Activated CD4-positive, CD25-positive, alpha-beta regulatory T cell treated with anti-CD3 and anti-CD28 coated beads, Interleukin-2, amount 50 U/mL, for 72 hours (primary cell): ENCODE results near the gene ZFP28.

Experiments used
- DNase-seq: peaks from one replicate; pipeline ENCODE4 v3.0.0; 2021

The ZFP28 gene

DNA sequence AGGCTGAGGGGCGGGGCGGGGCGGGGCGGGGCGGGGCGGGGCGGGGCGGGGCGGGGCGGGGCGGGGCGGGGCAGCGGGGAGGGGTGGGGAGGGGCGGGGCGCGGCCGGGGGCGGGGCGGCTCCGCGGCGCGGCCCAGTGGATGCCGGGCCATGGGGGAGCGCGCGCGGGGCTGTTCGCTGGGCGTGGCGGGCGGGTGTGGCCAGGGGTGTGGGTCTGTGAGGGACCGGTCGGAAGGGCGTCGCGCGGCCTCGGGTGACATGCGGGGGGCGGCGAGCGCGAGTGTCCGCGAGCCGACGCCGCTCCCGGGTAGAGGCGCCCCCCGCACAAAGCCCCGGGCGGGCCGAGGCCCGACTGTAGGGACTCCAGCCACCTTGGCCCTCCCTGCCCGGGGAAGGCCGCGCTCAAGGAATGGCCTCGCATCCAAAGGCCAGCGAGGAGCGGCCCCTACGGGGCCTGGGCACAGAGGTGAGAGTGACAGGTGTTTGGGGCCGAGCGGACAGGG is at the start of gene ZFP28:
ZFP28 (plus strand) TSS at position 188 of the 503 bp plus-strand sequence; CDS start at position 259, 71 bp downstream.
- DNase-seq, result peak; percentile 64

DNA sequence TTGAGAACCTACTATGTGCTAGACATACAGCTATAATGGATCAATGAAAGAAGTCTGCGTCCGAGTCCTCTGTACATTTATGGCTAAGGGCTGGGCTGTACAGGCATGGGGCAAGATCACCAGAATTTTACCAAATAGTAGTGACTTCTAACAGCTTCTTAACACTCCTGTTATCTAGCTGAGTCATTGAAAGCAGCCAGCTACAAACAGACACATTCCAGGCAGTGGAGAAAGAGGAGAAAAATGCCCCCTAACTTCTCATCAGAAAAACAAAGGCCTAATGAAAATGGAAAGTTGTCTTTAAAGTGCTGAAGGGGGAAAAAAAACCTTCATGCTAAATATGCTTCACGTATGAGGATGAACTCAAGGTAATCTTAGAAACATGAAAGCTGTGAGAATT is 47.3 kb upstream of the ZFP28 start:
- DNase-seq, result no peak

DNA sequence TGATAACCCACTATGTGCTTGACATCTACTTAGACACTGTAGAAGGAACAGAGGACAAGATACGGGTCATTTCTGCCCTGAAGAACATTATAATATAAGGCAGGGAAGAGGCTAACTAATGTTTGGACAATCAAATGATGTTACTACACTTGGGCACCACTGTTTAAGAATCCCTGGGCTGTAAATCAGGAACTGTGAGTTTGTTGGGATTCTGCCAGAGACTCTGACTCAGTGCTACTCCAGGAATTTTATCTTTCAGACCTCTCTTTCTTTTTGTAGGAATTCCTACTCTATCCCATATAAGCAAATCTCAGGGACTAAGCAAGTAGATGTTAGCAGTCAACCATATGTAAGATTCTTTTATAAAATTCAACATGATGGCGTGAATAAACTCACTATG is 34.2 kb upstream of the ZFP28 start:
- DNase-seq, result no peak

DNA sequence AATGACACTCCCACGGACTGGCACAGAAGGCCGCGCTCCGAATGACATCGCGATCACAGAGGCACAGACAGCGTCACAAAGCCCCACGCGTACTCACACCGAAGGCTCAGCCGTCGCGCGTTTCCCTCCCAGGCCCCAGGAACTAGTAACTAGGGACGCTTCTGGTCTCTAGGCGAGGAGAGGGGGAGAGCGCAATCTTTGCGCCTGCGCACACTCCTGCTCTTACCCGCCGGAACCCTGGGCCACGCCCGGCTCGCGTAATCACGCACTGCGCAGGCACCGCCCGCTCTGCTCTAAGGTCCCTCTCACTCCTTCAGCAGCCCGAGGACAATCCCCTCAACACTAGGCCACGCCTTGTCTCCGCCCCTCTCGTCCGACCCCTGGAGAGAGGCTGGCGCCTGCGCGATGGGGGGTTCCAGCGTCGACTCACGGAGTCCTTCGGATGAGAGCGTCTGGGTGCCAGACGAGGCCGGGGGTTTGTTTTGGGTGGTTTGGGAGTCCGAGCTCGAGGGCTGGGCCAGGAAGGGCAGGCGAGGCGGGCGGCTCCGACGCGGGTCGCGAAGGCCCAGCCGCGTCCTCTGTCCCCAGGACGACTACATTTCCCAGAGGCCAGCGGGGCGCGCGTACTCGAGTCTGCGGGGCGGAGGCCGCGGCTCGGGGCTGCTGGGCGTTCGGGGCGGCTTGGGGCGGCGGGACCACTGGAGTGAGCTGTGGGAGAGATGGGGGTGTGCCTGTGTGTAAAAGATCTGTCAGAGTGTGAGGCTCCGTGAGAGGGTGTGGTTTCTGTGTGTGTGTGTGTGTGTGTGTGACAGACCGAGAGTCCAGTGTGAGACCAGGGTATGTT is 31.1 kb upstream of the ZFP28 start, which contains the start of gene ZNF471:
ZNF471 (plus strand) TSS at position 410 of the 844 bp plus-strand sequence. CDS start 3,717 bp downstream, outside the sequence.
- DNase-seq, result peak; percentile 70

DNA sequence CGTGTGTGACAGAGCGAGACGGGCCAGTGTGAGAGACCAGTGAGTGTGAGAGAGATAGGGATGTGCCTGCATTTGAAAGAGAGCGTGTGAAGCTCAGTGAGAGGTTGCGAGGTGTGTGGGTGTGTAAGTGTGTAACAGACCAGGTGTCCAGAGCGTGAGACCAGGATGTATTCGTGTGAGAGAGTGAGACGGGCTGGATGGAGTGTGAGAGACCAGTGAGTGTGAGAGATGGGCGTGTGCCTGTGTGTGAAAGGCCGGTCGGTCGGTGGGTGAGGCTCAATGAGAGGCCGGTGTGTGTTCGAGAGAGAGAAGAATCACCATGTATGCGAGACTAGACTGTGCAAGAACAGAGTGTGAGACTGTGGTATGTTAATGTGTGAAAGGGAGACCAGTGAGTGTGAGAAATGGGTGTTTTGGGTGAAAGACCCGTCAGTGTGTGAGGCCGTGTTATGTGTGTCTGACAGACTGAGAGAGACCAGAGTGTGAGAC is 30.4 kb upstream of the ZFP28 start:
- no peak for DNase-seq

DNA sequence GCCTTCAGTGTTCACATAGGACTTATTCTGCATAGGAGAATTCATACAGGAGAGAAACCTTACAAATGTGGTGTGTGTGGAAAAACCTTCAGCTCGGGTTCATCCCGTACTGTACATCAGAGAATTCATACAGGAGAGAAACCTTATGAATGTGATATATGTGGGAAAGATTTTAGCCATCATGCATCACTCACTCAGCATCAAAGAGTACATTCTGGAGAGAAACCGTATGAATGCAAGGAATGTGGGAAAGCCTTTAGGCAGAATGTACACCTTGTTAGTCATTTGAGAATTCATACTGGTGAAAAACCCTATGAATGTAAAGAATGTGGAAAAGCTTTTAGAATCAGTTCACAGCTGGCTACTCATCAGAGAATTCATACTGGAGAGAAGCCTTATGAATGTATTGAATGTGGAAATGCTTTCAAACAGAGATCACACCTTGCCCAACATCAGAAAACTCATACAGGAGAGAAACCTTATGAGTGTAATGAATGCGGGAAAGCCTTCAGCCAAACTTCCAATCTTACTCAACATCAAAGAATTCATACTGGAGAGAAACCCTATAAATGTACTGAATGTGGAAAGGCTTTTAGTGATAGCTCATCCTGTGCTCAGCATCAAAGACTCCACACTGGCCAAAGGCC is 13.4 kb upstream of the ZFP28 start:
- no peak for DNase-seq

DNA sequence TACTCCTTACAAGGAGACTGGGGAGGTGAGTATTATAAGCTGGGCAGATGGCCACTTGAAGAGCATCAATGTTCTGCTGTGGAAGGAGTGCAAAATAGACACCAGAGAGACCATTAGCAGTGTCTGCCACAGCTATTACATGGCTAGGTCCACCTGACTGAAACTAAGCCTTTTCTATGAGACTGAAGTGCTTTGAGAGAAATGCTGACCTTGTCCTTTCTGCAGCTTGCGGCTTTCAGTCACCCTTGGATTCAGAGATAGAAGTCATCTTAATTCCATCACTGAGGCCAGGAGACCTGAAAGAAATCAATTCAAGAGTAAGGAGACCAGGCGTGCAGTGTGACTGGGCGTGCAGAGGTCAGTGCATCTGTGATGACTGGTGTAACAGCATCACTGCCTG is 1.3 kb upstream of the ZFP28 start:
- DNase-seq, result no peak

DNA sequence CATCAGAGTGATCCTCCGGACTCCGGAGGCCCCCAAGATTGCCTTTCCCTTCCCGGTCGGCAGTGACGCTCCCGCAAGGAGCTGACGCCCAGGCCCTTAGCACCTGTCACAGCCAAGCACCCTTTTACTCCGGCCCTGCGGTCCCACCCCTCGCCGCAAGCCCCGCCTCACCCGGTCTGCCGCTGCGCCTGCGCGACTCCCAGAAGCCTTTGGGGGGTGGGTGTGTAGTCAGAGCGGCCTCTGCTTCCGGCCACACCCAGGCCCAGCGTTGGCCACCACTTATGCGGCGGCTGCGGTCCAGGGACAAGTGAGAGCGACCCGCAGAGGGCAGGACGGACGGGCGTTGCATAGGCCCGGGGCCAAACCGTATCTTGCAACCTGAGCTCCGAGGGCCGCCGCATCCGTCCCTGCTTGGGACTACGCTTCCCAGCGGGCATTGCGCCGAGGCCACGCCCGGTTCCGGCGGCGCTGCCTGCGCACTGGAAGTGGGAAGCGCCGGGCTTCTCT is 441 bp upstream of the ZFP28 start:
- peak; percentile 90 for DNase-seq

DNA sequence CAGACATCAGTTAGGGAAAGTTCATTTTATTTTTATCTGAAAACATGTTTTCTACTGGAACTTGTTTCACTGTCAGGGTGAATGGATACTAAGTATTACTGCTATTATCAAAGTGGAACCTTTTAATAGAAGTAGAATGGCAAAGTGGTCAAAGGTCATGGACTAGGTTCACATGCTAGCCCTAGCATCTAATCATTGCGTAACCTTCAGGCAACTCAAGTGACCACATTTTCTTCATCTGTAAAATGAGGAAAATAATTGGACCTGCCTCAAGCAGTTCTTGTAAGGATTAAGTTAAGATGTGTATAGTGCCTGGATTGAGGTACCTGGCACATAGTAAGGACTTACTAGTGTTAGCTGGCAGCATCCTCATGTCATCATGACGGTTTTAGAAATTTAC is 5.0 kb downstream of the ZFP28 start:
- no peak for DNase-seq

DNA sequence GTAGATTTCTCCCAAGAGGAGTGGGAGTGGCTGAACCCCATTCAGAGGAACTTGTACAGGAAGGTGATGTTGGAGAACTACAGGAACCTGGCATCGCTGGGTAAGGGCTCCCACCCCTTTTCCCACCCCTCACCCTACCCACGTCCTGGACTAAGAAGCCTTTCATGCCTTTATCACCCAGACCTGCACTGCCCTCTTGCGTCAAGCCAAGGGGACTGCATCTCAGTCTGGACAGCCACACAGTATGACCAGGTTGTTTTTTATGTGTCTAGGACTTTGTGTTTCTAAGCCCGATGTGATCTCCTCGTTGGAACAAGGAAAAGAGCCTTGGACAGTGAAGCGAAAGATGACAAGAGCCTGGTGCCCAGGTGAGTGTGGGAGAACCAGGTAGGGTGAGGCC is 8.8 kb downstream of the ZFP28 start:
- DNase-seq, result no peak

DNA sequence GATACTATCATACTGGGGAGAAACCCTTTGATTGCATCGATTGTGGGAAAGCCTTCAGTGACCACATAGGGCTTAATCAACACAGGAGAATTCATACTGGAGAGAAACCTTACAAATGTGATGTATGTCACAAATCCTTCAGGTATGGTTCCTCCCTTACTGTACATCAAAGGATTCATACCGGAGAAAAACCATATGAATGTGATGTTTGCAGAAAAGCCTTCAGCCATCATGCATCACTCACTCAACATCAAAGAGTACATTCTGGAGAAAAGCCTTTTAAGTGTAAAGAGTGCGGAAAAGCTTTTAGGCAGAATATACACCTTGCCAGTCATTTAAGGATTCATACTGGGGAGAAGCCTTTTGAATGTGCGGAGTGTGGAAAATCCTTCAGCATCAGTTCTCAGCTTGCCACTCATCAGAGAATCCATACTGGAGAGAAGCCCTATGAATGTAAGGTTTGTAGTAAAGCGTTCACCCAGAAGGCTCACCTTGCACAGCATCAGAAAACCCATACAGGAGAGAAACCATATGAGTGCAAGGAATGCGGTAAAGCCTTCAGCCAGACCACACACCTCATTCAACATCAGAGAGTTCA is 15.6 kb downstream of the ZFP28 start:
- DNase-seq, result no peak

DNA sequence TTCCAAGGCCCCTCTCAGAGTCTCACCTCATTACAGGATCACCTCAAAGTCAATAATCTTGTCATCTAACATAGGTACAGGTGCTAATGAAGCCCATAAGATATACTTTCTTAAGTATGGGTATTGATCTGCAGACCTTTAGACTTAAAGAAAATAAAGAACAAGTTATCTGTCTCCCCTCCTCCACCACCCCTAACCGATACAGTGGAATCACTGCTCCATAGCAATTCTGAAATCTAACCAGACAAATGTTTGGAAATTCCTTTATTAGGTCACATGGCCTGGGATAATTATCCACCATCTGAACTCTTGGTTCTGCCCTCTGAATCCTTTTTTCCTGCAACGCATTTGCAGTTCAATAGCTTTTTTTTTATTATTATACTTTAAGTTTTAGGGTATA is 24.0 kb downstream of the ZFP28 start:
- no peak for DNase-seq

DNA sequence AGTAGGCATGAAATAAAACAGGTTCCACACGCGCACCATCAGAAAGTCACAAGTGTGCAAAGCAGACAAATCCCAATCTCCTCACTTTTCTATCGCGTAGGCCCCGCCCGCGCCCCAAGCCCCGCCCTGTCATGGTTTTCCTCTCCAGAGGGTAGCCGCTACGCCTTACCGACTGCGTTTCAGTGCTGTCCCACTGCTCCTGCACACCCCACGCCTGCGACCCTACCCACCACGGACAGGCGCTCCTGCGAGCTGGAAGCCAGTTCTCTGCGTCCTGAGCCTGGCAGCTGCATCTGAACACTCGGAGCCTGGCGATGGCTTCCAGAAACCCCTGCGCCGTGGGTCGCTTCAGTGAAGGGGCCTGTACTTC is 28.1 kb downstream of the ZFP28 start:
- DNase-seq, result no peak

DNA sequence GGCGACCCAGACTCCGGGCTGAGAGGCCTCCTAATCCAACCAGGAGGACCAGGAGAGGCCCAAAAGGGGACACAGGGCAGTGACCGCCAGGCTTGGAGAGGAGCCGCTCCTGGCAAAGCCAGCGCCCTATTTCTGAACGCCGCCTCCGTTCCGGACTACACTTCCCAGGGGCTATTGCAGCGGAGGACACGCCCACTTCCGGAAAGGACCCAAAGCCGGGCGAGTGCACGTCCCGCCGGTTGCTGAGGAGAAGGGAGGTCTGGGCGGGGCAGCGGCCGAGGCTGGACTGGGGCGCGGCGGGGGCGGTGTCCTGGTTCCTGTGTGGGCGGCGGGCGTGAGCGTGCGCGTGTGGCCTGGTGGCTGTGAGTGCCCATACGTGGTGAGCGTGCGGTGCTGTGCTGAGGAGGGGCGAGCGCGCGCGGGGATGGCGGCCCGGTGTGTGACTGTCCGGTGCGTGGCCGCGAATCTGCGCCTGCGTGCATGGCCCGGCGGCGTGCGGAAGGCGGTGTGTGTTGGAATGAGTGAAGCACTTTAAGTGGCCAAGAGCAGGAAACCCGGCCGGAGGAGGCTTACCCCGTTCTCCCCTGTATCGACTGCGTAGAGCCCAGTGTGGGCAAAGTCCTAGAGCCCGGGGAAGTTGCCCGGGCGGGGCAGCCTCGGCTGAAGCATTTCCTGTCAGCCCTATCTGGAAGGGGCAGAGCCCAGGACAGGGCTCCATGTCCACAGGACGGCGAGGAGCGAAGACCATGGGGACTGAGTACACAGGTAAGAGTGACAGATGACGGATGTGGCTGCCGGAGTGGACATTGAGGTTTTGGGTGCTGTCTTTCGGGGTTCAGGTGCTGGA is 28.7 kb downstream of the ZFP28 start, which contains the start of gene ZNF470:
ZNF470 (plus strand) TSS at position 195 of the 847 bp plus-strand sequence. CDS start 2,844 bp downstream, outside the sequence.
- DNase-seq, result peak; percentile 90

DNA sequence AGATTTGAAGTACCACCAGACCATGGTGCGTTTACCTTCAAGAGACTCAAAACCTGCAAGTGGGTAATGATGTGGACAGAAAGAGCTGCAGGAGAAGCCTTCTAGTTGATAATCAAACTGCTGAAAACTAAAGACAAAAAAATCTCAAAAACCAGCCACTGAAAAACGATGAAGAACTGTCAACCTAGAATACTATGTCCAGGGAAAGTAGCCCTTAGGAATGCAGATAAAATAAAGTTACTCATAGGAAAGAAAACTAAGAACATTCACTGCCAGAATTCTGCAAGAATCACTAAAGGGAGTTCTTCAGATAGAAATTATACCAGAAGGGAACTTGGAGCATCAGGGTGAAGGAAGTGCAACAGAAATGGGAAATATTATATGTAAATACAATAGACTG is 33.8 kb downstream of the ZFP28 start:
- no peak for DNase-seq

DNA sequence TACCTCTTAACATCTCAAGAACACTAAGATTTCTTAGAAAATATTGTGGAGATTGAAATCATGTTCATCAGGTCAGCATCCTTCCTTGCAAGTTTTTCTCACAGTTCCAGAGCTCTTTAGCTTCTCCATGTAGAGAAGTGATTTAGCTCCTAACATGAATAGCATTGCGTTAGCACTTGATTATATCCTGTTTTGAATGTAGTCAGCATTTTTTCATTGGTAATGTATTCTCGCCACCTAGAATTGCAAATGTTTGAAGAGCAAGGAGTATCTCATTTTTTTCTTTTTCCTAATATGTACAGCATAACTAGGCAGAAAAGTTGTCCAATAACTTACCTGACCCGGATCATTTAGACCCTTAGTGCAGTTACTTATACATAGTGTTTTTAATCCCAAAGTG is 35.2 kb downstream of the ZFP28 start:
- DNase-seq, result no peak

DNA sequence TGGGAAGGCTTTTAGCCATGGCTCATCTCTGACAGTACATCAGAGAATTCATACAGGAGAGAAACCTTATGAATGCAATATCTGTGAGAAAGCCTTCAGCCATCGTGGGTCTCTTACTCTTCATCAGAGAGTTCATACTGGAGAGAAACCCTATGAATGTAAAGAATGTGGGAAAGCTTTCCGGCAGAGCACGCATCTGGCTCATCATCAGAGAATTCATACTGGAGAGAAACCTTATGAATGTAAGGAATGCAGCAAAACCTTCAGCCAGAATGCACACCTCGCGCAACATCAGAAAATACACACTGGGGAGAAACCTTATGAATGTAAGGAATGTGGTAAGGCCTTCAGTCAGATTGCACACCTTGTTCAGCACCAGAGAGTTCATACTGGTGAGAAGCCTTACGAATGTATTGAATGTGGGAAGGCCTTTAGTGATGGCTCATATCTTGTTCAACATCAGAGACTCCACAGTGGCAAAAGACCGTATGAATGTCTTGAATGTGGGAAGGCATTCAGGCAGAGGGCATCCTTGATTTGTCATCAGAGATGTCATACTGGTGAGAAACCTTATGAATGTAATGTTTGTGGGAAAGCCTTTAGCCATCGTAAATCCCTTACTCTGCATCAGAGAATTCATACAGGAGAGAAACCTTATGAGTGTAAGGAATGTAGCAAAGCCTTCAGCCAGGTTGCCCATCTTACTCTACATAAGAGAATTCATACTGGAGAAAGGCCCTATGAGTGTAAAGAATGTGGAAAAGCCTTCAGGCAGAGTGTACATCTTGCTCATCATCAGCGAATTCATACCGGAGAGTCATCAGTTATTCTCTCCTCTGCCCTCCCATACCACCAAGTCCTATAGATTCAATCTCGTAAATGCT is 39.2 kb downstream of the ZFP28 start:
- DNase-seq, result no peak

DNA sequence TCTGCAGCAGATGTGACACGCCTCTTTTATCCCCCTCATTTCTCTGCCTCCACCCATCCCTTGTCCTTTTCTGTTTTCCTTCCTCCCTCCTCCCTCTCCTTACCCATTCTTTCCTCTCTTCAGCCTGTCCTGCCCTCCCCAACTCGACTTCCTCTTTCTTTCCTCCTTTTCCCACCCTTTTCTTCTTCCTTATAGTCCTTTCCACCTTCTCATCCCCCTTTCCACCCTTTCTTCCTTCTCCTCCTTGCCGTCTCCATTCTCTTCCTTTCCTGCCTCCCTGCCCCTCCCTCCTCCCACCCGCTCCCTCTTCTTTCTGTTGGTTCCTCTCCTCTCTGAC is 55.7 kb downstream of the ZFP28 start:
- DNase-seq, result no peak

DNA sequence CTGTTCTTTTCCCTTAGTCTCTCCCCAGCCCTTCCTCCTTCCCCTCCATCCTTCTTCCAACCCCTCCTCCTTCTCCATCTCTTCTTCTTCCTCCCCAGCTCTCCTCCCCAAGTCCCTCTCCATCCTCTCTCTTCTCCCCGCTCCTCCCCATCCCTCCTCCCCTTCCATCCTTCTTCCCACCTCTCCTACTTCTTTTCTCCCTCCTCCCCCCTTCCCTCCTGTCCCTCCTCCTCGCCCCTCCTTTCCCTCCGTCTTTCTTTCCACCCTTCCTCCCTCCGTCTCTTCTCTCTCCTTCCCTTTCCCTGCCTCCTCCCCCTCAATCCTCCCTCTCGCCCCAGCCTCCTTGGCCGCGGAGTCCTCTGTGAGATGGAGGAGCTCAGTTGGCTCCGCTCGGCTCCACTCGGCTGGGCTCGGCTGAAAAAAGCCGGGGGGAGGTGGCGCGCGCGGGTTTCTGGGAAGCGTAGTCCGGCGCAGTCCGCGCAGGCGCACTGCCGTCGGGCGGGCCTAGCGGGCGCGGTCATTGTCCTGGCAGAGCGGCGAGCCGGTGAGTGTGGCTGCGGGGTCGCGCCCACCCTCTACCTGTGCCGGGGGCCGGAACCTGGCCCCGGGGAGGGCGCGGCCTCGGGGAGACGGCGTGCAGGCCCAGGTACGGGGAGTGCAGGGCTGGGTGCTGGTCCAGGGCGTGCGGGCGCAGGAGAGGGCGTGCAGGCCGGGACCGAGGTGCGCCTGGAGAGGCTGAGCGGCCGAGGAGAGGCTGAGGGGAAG is 56.2 kb downstream of the ZFP28 start, which contains the start of gene ZNF71:
ZNF71 (plus strand) TSS at position 520 of the 765 bp plus-strand sequence. CDS start 6,257 bp downstream, outside the sequence.
- DNase-seq, result peak; percentile 89

DNA sequence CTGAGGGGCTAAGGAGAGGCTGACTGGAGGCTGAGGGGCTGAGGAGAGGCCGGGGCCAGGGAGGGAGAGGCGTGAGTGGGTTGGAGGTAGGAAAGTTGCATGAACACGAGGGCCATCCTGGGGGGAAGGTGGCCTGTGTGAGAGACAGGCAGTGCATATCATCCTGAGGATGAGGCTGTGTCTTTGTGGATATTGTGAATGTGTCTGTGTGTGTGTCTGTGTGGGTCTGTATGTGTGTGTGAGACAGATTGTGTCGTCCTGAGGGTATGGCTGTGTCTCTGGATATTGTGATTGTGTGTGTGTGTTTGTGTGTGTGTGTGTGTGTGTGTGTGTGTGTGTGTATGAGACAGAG is 56.8 kb downstream of the ZFP28 start:
- DNase-seq, result no peak
